ENCODE data around the gene TEX13C. TPM values are rescaled to one million over a fixed set of nuclear protein-coding genes. Genes with fewer than 3 reads are reported as not detected.

Gene TEX13C
- total RNA-seq (under 1 TPM in 1 of 7 donors, not detected in 6; under 0.01 TPM), polyA plus RNA-seq (not detected)
- long read RNA-seq, donor 1, result 0 reads
- long read RNA-seq, donor 2, result 0 reads
- long read RNA-seq, donor 3, result 0 reads

- Histone ChIP-seq H3K4me3 (no peak within 1 kb of the TSS), H3K36me3 (no peaks in the 10 kb centered on the region), H3K27me3 (no peaks in the 10 kb centered on the region), H3K9me3 (no peaks in the 10 kb centered on the region), H3K4me1 (ENCODE audit: insufficient read depth) (no peaks in the 10 kb centered on the region), H3K27ac (no peak within 1 kb of the TSS)
- DNase-seq, result no peak
- intact Hi-C loops (cut with DNase I), result loop anchor here in 1 of 4 donors (1.0 kb wide), 1 partner anchor 10 kb away; no protein-coding TSS in a partner anchor
- WGBS, 3 donors, result 94 to 95% (median 94%) methylated on average over 45 of the region's 45 CpGs
- no peak for TF ChIP-seq CTCF (IDR thresholded peaks at IDR 0.05)
- TF ChIP-seq POLR2A (IDR thresholded peaks at IDR 0.05), result no peak
- no peak for TF ChIP-seq EP300 (IDR thresholded peaks at IDR 0.05)
Measured at GRCh38 chrX:125319646-125320521, at the start of gene TEX13C. Gene TEX13C, plus strand, starts transcription at chrX:125319871. Its CDS starts 249 bp downstream, at chrX:125320120.

GRCh38 chrX:125287282-125287681 is 32.4 kb upstream of the TEX13C start:
- Histone ChIP-seq H3K27me3 (no peaks in the 10 kb centered on the region), H3K27ac (no peak overlapping the region), H3K36me3 (no peaks in the 10 kb centered on the region), H3K9me3 (no peaks in the 10 kb centered on the region), H3K4me3 (no peak overlapping the region), H3K4me1 (ENCODE audit: insufficient read depth) (no peaks in the 10 kb centered on the region)
- no peak for DNase-seq
- no peak for TF ChIP-seq POLR2A (IDR thresholded peaks at IDR 0.05)
- TF ChIP-seq CTCF (IDR thresholded peaks at IDR 0.05), result no peak
- no peak for TF ChIP-seq EP300 (IDR thresholded peaks at IDR 0.05)
- 68 to 85% (median 69%) methylated on average over 3 of the region's 3 CpGs for WGBS, 3 donors
- intact Hi-C loops (cut with DNase I), result no loop called here

- no peak for DNase-seq
- 76 to 87% (median 82%) methylated on average over 5 of the region's 5 CpGs for WGBS, 3 donors
- Histone ChIP-seq H3K27ac (no peak overlapping the region), H3K4me3 (no peak overlapping the region), H3K36me3 (no peaks in the 10 kb centered on the region), H3K27me3 (no peaks in the 10 kb centered on the region), H3K9me3 (no peaks in the 10 kb centered on the region), H3K4me1 (ENCODE audit: insufficient read depth) (no peaks in the 10 kb centered on the region)
- intact Hi-C loops (cut with DNase I), result no loop called here
- TF ChIP-seq EP300 (IDR thresholded peaks at IDR 0.05) (no peak), POLR2A (IDR thresholded peaks at IDR 0.05) (no peak), CTCF (IDR thresholded peaks at IDR 0.05) (no peak)
Measured at GRCh38 chrX:125288343-125288742, 31.3 kb upstream of the TEX13C start.

- Histone ChIP-seq H3K4me1 (ENCODE audit: insufficient read depth) (no peaks in the 10 kb centered on the region), H3K9me3 (no peaks in the 10 kb centered on the region), H3K27me3 (no peaks in the 10 kb centered on the region), H3K36me3 (no peaks in the 10 kb centered on the region), H3K27ac (no peak overlapping the region), H3K4me3 (no peak overlapping the region)
- DNase-seq, result no peak
- no peak for TF ChIP-seq CTCF (IDR thresholded peaks at IDR 0.05)
- TF ChIP-seq EP300 (IDR thresholded peaks at IDR 0.05), result no peak
- no peak for TF ChIP-seq POLR2A (IDR thresholded peaks at IDR 0.05)
- intact Hi-C loops (cut with DNase I), result no loop called here
- WGBS, 3 donors, result 47 to 63% (median 48%) methylated on average over 1 of the region's 1 CpG
Measured at GRCh38 chrX:125289209-125289608, 30.5 kb upstream of the TEX13C start.
